HEK293 (cell line): ENCODE measurements around the gene CEP72.
"Not testable (repeated sequence)": the region's sequence is repeated elsewhere in the genome, so short reads cannot be mapped to it uniquely, and the experiment has no call there.

Experiments
- CTCF ChIA-PET: fragments of 350-600 bp; formaldehyde crosslinking; extraction: SDS; loops from one replicate; lab custom pipeline; 2021; ENCODE audit warnings: antibody characterized with exemption; lab: Yijun Ruan, JAX
- POLR2A ChIA-PET: fragments of 300-600 bp; formaldehyde crosslinking; extraction: SDS; loops from one replicate; lab custom pipeline; 2020; ENCODE audit warnings: antibody characterized with exemption, inconsistent platforms; lab: Yijun Ruan, JAX
- H3K27ac ChIP-seq: fragments of 200-500 bp; sonication (Bioruptor generic); 2 replicates; pipeline ENCODE4 v1.5.1; 2014; ENCODE audit warnings: low read depth, low read length, control low read depth, inconsistent platforms; ENCODE audit errors: extremely low read depth
- H3K36me3 ChIP-seq, 2 experiments: fragments of 200-500 bp in 1 of 2; sonication (Bioruptor generic) in 1 of 2; 1 replicate in 1 of 2; 2 replicates in 1 of 2; pipeline ENCODE4 v1.5.1; 2014 to 2017; ENCODE audit warnings: inconsistent platforms in 2 of 2, low read length in 2 of 2; ENCODE audit not compliant: control insufficient read depth in 2 of 2, insufficient read depth in 1 of 2
- H3K4me1 ChIP-seq: fragments of 200-500 bp; sonication (Bioruptor generic); 2 replicates; pipeline ENCODE4 v1.5.1; 2014; ENCODE audit warnings: mild to moderate bottlenecking, low read length, inconsistent platforms; ENCODE audit not compliant: control insufficient read depth, insufficient read depth
- H3K4me3 ChIP-seq: 2 replicates; pipeline ENCODE4 v1.5.1; 2011; ENCODE audit warnings: low read depth, mild to moderate bottlenecking, control low read depth, low read length, moderate library complexity
- H3K9me3 ChIP-seq: fragments of 200-500 bp; sonication (Bioruptor generic); 2 replicates; pipeline ENCODE4 v1.5.1; 2014; ENCODE audit warnings: low read depth, low read length, inconsistent platforms; ENCODE audit not compliant: control insufficient read depth, insufficient read depth
- GLIS2 ChIP-seq: fragments of 450-650 bp; formaldehyde crosslinking; IDR thresholded peaks from 2 replicates; pipeline ENCODE4 v1.5.1; 2016; ENCODE audit warnings: missing biosample characterization, missing genetic modification characterization
- IKZF3 ChIP-seq: fragments of 450-650 bp; IDR thresholded peaks from 2 replicates; pipeline ENCODE4 v1.5.0; 2018; ENCODE audit warnings: missing biosample characterization, mild to moderate bottlenecking, missing genetic modification characterization, moderate library complexity
- SCRT1 ChIP-seq: fragments of 450-650 bp; formaldehyde crosslinking; IDR thresholded peaks from 2 replicates; pipeline ENCODE4 v1.5.1; 2016; ENCODE audit warnings: missing biosample characterization, missing genetic modification characterization, borderline replicate concordance
- ZFP69B ChIP-seq: fragments of 450-650 bp; formaldehyde crosslinking; IDR thresholded peaks from 2 replicates; pipeline ENCODE4 v1.5.1; 2016; ENCODE audit warnings: missing biosample characterization, missing genetic modification characterization
- ZNF10 ChIP-seq: fragments of 450-650 bp; formaldehyde crosslinking; IDR thresholded peaks from 2 replicates; pipeline ENCODE4 v1.5.1; 2017; ENCODE audit warnings: missing biosample characterization, missing genetic modification characterization
- ZNF157 ChIP-seq: fragments of 450-650 bp; formaldehyde crosslinking; IDR thresholded peaks from 2 replicates; pipeline ENCODE4 v1.5.1; 2016; ENCODE audit warnings: missing biosample characterization, missing genetic modification characterization
- ZNF169 ChIP-seq: fragments of 450-650 bp; formaldehyde crosslinking; IDR thresholded peaks from 2 replicates; pipeline ENCODE4 v1.5.1; 2016; ENCODE audit warnings: missing biosample characterization, missing genetic modification characterization
- ZNF202 ChIP-seq: fragments of 450-650 bp; formaldehyde crosslinking; IDR thresholded peaks from 2 replicates; pipeline ENCODE4 v1.5.1; 2016; ENCODE audit warnings: missing biosample characterization, missing genetic modification characterization, borderline replicate concordance
- ZNF214 ChIP-seq: fragments of 450-650 bp; formaldehyde crosslinking; IDR thresholded peaks from 2 replicates; pipeline ENCODE4 v1.5.1; 2017; ENCODE audit warnings: missing biosample characterization, mild to moderate bottlenecking, missing genetic modification characterization, borderline replicate concordance
- ZNF24 ChIP-seq: fragments of 450-650 bp; formaldehyde crosslinking; IDR thresholded peaks from 2 replicates; pipeline ENCODE4 v1.5.1; 2016; ENCODE audit warnings: missing biosample characterization, missing genetic modification characterization
- ZNF341 ChIP-seq: fragments of 450-650 bp; formaldehyde crosslinking; IDR thresholded peaks from 2 replicates; pipeline ENCODE4; 2016; ENCODE audit warnings: low read depth, missing biosample characterization, missing genetic modification characterization
- ZNF37A ChIP-seq: fragments of 450-650 bp; IDR thresholded peaks from 2 replicates; pipeline ENCODE4 v1.5.1; 2018; ENCODE audit warnings: missing biosample characterization, missing genetic modification characterization
- ZNF423 ChIP-seq: fragments of 450-650 bp; formaldehyde crosslinking; IDR thresholded peaks from 2 replicates; pipeline ENCODE4 v1.5.1; 2016; ENCODE audit warnings: missing biosample characterization, missing genetic modification characterization
- ZNF449 ChIP-seq: fragments of 450-650 bp; formaldehyde crosslinking; IDR thresholded peaks from 2 replicates; pipeline ENCODE4 v1.5.1; 2017; ENCODE audit warnings: missing biosample characterization, mild to moderate bottlenecking, missing genetic modification characterization, moderate library complexity
- ZNF549 ChIP-seq: fragments of 450-650 bp; IDR thresholded peaks from 2 replicates; pipeline ENCODE4 v1.5.1; 2018; ENCODE audit warnings: missing biosample characterization, missing genetic modification characterization, mild to moderate bottlenecking, inconsistent platforms, moderate library complexity
- ZNF560 ChIP-seq: fragments of 450-650 bp; formaldehyde crosslinking; IDR thresholded peaks from 2 replicates; pipeline ENCODE4 v1.5.1; 2017; ENCODE audit warnings: missing biosample characterization, missing genetic modification characterization, borderline replicate concordance
- ZNF580 ChIP-seq: fragments of 450-650 bp; formaldehyde crosslinking; IDR thresholded peaks from 2 replicates; pipeline ENCODE4 v1.5.1; 2016; ENCODE audit warnings: missing biosample characterization, missing genetic modification characterization
- ZNF660 ChIP-seq: fragments of 450-650 bp; IDR thresholded peaks from 2 replicates; pipeline ENCODE4 v1.5.1; 2018; ENCODE audit warnings: missing biosample characterization, mild to moderate bottlenecking, missing genetic modification characterization
- ZNF670 ChIP-seq: fragments of 450-650 bp; formaldehyde crosslinking; IDR thresholded peaks from 2 replicates; pipeline ENCODE4 v1.5.1; 2016; ENCODE audit warnings: missing biosample characterization, missing genetic modification characterization, low read depth
- TF ChIP-seq, protein P1 (sequence below): fragments of 450-650 bp; formaldehyde crosslinking; IDR thresholded peaks from 2 replicates; pipeline ENCODE4 v1.5.1; 2016; ENCODE audit warnings: missing biosample characterization, missing genetic modification characterization

The CEP72 gene

GRCh38 chr5:574906-575305 lies 37.2 kb upstream of the CEP72 start:
- Histone ChIP-seq H3K27ac (no peak overlapping the region), H3K36me3 (no peaks in the 10 kb centered on the region), H3K4me3 (no peak overlapping the region), H3K9me3 (peaks cover 2% of the 10 kb centered on the region), H3K4me1 (no peaks in the 10 kb centered on the region)
- POLR2A ChIA-PET, result no interaction called here
- no peak for TF ChIP-seq ZNF549
- no peak for TF ChIP-seq ZNF423
- TF ChIP-seq ZNF670 (tag by site-specific recombination), result no peak
- no peak for TF ChIP-seq ZNF660
- no peak for TF ChIP-seq ZNF449 (tag by site-specific recombination)
- CTCF ChIA-PET, result no interaction called here

- Histone ChIP-seq H3K9me3 (peaks cover 2% of the 10 kb centered on the region), H3K4me3 (no peak overlapping the region)
- CTCF ChIA-PET, result no interaction called here
Measured at GRCh38 chr5:575636-576035, 36.5 kb upstream of the CEP72 start.

GRCh38 chr5:577214-577613 lies 34.9 kb upstream of the CEP72 start:
- H3K27ac ChIP-seq, H3K9me3 ChIP-seq, H3K36me3 ChIP-seq, H3K4me1 ChIP-seq, H3K4me3 ChIP-seq: not testable (repeated sequence)
- ChIA-PET POLR2A (interaction anchor here (1.0 kb wide), 1 partner anchor 34 kb away, joined by 3 read pairs; the partner anchor contains the start of gene CEP72), CTCF (interaction anchor here (0.7 to 1.1 kb wide), 2 partner anchors 27 to 96 kb away, joined by 3 read pairs; no protein-coding TSS in a partner anchor)

More at GRCh38 chr5:575636-576035, 36.5 kb upstream of the CEP72 start:
- TF ChIP-seq ZNF580 (tag by site-specific recombination), result no peak
- TF ChIP-seq ZNF157, result no peak
- TF ChIP-seq SCRT1 (tag by site-specific recombination), result no peak
- no peak for TF ChIP-seq IKZF3
- no peak for TF ChIP-seq ZNF24 (tag by site-specific recombination)
- no peak for TF ChIP-seq ZNF169 (tag by site-specific recombination)
- TF ChIP-seq ZNF560 (tag by site-specific recombination), result no peak
- TF ChIP-seq ZNF341 (tag by site-specific recombination), result no peak
- no peak for TF ChIP-seq ZNF202 (tag by site-specific recombination)
- no peak for TF ChIP-seq ZNF37A (tag by site-specific recombination)
- TF ChIP-seq, protein P1, sequence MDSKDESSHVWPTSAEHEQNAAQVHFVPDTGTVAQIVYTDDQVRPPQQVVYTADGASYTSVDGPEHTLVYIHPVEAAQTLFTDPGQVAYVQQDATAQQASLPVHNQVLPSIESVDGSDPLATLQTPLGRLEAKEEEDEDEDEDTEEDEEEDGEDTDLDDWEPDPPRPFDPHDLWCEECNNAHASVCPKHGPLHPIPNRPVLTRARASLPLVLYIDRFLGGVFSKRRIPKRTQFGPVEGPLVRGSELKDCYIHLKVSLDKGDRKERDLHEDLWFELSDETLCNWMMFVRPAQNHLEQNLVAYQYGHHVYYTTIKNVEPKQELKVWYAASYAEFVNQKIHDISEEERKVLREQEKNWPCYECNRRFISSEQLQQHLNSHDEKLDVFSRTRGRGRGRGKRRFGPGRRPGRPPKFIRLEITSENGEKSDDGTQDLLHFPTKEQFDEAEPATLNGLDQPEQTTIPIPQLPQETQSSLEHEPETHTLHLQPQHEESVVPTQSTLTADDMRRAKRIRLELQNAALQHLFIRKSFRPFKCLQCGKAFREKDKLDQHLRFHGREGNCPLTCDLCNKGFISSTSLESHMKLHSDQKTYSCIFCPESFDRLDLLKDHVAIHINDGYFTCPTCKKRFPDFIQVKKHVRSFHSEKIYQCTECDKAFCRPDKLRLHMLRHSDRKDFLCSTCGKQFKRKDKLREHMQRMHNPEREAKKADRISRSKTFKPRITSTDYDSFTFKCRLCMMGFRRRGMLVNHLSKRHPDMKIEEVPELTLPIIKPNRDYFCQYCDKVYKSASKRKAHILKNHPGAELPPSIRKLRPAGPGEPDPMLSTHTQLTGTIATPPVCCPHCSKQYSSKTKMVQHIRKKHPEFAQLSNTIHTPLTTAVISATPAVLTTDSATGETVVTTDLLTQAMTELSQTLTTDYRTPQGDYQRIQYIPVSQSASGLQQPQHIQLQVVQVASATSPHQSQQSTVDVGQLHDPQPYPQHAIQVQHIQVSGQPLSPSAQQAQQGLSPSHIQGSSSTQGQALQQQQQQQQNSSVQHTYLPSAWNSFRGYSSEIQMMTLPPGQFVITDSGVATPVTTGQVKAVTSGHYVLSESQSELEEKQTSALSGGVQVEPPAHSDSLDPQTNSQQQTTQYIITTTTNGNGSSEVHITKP, result no peak
- no peak for TF ChIP-seq ZNF214
- no peak for TF ChIP-seq ZNF10 (tag by site-specific recombination)
- TF ChIP-seq ZFP69B (tag by site-specific recombination), result no peak
- TF ChIP-seq GLIS2 (tag by site-specific recombination), result no peak
- no peak overlapping the region for H3K27ac ChIP-seq
- H3K4me1 ChIP-seq, result no peaks in the 10 kb centered on the region
- POLR2A ChIA-PET, result no interaction called here
- H3K36me3 ChIP-seq, result no peaks in the 10 kb centered on the region
